ENCODE results near the gene PSORS1C1. TPM values are rescaled to one million over a fixed set of nuclear protein-coding genes. Genes with fewer than 3 reads are reported as not detected.
A peak's percentile ranks its signal among the peaks of the same experiment; 100 is the strongest.

PSORS1C1 gene
- polyA plus RNA-seq, 1 experiment: 0.94 TPM

- Histone ChIP-seq H3K27me3 (ENCODE audit: control insufficient read depth, insufficient read depth, low read length) (peaks cover 13% of the 10 kb centered on the region), H3K27ac (ENCODE audit: low read depth, low read length) (no peak overlapping the region), H3K4me3 (ENCODE audit: low read depth, low read length) (no peak overlapping the region), H3K9me3 (ENCODE audit: control insufficient read depth, insufficient read depth, low read length) (no peaks in the 10 kb centered on the region; the same call in 1 of the 2 replicates)
- POLR2A ChIA-PET: interaction anchor here (0.5 kb wide), 1 partner anchor 517 kb away, joined by 5 read pairs; no protein-coding TSS in a partner anchor
- CTCF ChIA-PET: interaction anchor here (0.9 to 2.0 kb wide), 2 partner anchors 211 to 241 kb away, joined by 3 to 5 read pairs; partner anchors contain the start of gene VARS2
- no peak for DNase-seq (ENCODE audit: low read depth, low spot score)
- no peak for TF ChIP-seq CTCF (IDR thresholded peaks at IDR 0.05; ENCODE audit: low read depth, low read length)
Measured at GRCh38 chr6:31125162-31125561, 10.6 kb downstream of the PSORS1C1 start.

DNA sequence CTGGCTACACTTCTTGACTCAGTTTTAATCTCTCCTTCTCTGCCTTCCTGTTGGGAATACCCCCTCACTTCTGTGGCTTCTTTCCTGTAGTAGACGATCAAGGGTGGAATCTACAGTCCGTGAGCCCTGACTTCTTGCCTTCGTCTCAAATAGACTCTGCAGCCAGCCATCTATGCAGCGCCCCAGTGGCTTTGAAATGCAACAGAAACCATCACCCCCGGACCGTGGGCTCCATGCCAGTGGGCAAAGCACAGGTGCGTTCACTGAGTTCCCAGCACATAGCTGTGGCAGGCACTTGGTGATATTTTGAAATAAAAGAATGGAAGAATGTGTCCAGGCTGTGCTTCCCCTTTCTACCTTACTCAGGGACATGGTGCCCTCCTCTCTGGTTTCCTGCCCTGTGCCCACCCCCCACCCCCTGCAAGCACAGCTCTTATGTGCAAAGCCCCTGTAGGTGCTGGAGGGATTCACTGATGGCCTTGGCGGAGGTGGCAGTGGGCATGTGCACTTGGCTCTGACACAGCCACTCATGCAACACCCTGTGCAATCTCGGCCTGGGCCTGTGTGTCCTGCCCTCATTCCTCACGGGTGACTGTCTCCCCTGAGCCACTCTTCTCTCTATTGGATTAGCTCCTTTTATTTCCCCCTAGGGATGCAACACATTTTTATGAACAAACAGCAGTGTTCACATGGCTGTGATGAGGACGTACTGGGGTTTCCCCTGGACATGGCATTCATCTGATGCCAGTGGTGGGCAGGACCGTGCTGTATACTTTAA lies 11.2 kb downstream of the PSORS1C1 start:
- CTCF ChIA-PET: interaction anchor here (1.1 to 1.5 kb wide), 5 partner anchors 39 to 297 kb away, joined by 3 to 5 read pairs (median 4); partner anchors contain the start of gene VARS2
- H3K27ac ChIP-seq (ENCODE audit: low read depth, low read length): no peak overlapping the region
- POLR2A ChIA-PET: no interaction called here

DNA sequence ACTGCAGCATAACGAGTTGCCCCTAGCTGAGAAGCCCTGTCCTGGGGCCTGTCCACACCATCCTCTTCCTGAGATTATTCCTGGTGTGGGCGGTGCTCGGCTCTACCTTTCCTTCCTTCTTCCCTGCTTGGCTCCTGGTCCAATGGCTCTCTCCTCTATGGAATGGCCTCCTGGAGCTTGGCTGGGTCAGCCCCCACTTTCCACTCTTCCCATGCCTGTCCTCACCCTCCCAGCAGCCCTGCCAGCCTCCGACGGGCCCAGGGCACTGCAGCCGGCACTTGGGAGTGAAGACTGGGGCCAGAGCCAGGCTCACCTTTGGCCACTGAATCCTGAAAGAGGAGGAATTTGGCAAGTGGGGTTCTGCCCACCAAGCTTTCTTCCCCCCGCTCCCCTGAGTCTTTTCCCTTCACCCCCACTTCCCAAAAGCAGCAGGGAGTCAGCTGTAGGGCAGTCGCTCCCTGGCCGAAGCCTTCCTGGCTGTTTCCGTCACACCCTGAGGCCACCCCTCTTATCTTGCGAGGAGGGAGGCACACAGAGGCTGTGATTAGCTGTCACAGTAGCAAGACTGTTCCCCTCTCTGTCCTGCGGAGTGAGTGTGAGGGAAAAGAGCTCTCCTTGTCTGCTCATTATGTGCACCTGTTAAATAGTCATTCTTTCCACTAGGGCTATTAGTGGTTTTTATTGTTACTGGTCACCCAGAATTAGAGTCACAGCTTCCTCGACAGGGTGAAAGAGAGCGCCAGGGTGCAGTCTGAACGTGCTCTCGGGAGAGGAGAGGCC lies 12.0 kb downstream of the PSORS1C1 start:
- Histone ChIP-seq H3K4me3 (ENCODE audit: low read depth, low read length) (no peak overlapping the region), H3K27me3 (ENCODE audit: control insufficient read depth, insufficient read depth, low read length) (peaks cover 13% of the 10 kb centered on the region), H3K27ac (ENCODE audit: low read depth, low read length) (no peak overlapping the region), H3K9me3 (ENCODE audit: control insufficient read depth, insufficient read depth, low read length) (no peaks in the 10 kb centered on the region; the same call in 1 of the 2 replicates)
- ChIA-PET CTCF (interaction anchor here (0.8 to 1.5 kb wide), 8 partner anchors 20 to 673 kb away, joined by 3 to 5 read pairs (median 4); partner anchors contain the start of gene VARS2), POLR2A (no interaction called here)
- DNase-seq (ENCODE audit: low read depth, low spot score): no peak
- no peak for TF ChIP-seq CTCF (IDR thresholded peaks at IDR 0.05; ENCODE audit: low read depth, low read length)

More for the DNA sequence above, 11.2 kb downstream of the PSORS1C1 start:
- no peak overlapping the region for H3K4me3 ChIP-seq (ENCODE audit: low read depth, low read length)
- H3K9me3 ChIP-seq (ENCODE audit: control insufficient read depth, insufficient read depth, low read length): no peaks in the 10 kb centered on the region; the same call in 1 of the 2 replicates
- H3K27me3 ChIP-seq (ENCODE audit: control insufficient read depth, insufficient read depth, low read length): peaks cover 13% of the 10 kb centered on the region
- DNase-seq (ENCODE audit: low read depth, low spot score): no peak
- TF ChIP-seq CTCF (IDR thresholded peaks at IDR 0.05; ENCODE audit: low read depth, low read length): no peak

DNA sequence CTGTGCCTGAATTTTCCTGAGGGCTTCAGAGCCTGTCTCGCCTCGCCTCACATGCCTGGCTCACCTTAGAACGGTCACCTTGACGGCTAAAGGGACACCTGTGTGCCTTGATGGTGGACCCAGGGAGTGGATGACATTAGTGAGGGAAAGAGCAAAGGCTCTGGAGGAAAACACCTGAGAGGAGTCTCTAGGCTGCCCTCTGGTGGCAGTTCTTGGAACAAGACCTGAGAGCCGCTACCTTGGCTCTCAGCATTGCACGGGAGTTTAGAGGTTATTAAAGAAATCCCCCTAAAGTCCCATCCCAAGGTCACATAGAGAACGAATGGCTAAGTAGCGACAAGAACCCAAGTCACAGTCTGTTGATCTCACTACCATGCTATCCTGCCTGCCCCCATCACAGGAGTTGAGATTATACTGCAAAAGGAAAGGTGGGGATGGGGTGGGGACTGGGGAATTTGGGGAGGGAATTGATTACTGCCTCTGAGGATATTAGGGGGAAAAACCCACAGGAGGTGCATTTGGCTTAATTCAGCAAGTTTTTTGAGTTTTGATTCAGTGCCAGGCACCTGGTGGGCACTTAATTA lies 13.6 kb downstream of the PSORS1C1 start:
- no peak for DNase-seq (ENCODE audit: low read depth, low spot score)
- peak; percentile 88 for TF ChIP-seq CTCF (IDR thresholded peaks at IDR 0.05; ENCODE audit: low read depth, low read length)
- POLR2A ChIA-PET: no interaction called here
- Histone ChIP-seq H3K27me3 (ENCODE audit: control insufficient read depth, insufficient read depth, low read length) (peaks cover 13% of the 10 kb centered on the region), H3K4me3 (ENCODE audit: low read depth, low read length) (no peak overlapping the region), H3K9me3 (ENCODE audit: control insufficient read depth, insufficient read depth, low read length) (no peaks in the 10 kb centered on the region; the same call in 1 of the 2 replicates), H3K27ac (ENCODE audit: low read depth, low read length) (no peak overlapping the region)
- CTCF ChIA-PET: interaction anchor here (0.5 to 2.2 kb wide), 19 partner anchors 9 to 614 kb away, joined by 3 to 10 read pairs (median 3); partner anchors contain the start of genes PSORS1C2 and TCF19

All from AG04450 (cell line).